ENCODE data around the gene SLC22A23. TPM values are rescaled to one million over a fixed set of nuclear protein-coding genes. Genes with fewer than 3 reads are reported as not detected.

Gene SLC22A23, protein sequence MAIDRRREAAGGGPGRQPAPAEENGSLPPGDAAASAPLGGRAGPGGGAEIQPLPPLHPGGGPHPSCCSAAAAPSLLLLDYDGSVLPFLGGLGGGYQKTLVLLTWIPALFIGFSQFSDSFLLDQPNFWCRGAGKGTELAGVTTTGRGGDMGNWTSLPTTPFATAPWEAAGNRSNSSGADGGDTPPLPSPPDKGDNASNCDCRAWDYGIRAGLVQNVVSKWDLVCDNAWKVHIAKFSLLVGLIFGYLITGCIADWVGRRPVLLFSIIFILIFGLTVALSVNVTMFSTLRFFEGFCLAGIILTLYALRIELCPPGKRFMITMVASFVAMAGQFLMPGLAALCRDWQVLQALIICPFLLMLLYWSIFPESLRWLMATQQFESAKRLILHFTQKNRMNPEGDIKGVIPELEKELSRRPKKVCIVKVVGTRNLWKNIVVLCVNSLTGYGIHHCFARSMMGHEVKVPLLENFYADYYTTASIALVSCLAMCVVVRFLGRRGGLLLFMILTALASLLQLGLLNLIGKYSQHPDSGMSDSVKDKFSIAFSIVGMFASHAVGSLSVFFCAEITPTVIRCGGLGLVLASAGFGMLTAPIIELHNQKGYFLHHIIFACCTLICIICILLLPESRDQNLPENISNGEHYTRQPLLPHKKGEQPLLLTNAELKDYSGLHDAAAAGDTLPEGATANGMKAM
- 3.3 and 9.1 TPM in 2 replicates for total RNA-seq

GRCh38 chr6:3456898-3457709, at the start of gene SLC22A23:
Gene SLC22A23 (minus strand): TSS chr6:3457050. CDS start chr6:3456559, 491 bp downstream.

GRCh38 chr6:3258720-3259490, 197.9 kb downstream of the SLC22A23 start, which contains the start of gene PSMG4:
Gene PSMG4 (plus strand): TSS chr6:3258947. CDS start chr6:3259023, 76 bp downstream.

GRCh38 chr6:3227363-3228045, 229.3 kb downstream of the SLC22A23 start, which contains the start of gene TUBB2B:
Gene TUBB2B (minus strand): TSS chr6:3227653. CDS start chr6:3227543, 110 bp downstream.

Other genes with a start within 250 kb of the SLC22A23 start
- 1.4 and 2.1 TPM in 2 replicates for gene TUBB2B, start 229.4 kb downstream of the SLC22A23 start, total RNA-seq
- gene PSMG4, start 198.1 kb downstream of the SLC22A23 start, total RNA-seq: 20.4 and 38.8 TPM in 2 replicates